Endothelial cell of umbilical vein (primary cell): Measurements from ENCODE around the gene SCN2B.

ENCODE experiments used
- JUN ChIP-seq: IDR thresholded peaks from 2 replicates; pipeline ENCODE4 v1.6.1; 2011; ENCODE audit warnings: borderline replicate concordance, low read depth; ENCODE audit not compliant: insufficient read length, insufficient read depth
- POLR2AphosphoS5 ChIP-seq: IDR thresholded peaks from 2 replicates; pipeline ENCODE4 v1.6.1; 2012; ENCODE audit warnings: low read depth, mild to moderate bottlenecking, control low read depth, low read length, moderate library complexity; ENCODE audit not compliant: insufficient read depth

DNA sequence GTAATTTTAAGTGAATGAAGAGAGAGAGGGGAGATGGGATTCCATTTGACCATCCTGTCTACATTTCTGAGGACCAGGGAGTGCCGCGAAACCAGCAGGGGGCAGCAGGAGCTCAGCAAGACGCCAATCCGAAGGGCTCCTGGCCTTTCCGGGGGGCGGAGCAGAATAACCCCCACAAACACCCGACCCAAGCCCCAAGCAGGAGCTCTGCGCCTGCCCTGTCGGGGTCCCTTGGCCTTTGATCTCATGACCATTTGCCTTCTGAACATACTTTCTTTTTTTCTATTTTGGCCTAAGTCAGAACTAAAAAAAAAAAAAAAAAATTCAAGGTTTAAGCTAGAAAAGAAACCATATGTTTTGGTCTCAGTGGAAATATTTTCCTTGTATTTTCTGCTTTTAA lies 21.9 kb upstream of the SCN2B start:
- TF ChIP-seq POLR2AphosphoS5 (no peak), JUN (no peak)
